B cell (primary cell): ENCODE data around the gene DBP. TPM values are rescaled to one million over a fixed set of nuclear protein-coding genes. Genes with fewer than 3 reads are reported as not detected.
A peak's percentile ranks its signal among the peaks of the same experiment; 100 is the strongest.

ENCODE experiments used
- ATAC-seq: fragments of 200-7000 bp; cut with Tn5 transposase; one replicate; pipeline ENCODE4 v1.10.0; 2021; ENCODE audit warnings: low read depth, mild to moderate bottlenecking, moderate number of reproducible peaks, moderate library complexity
- CTCF ChIA-PET: fragments of 350-600 bp; sonication (Branson Sonifier 250); formaldehyde crosslinking; loops from one replicate; lab custom pipeline; 2021; ENCODE audit warnings: antibody characterized with exemption, inconsistent platforms; lab: Charles Lee
- POLR2A ChIA-PET: fragments of 350-600 bp; sonication (Branson Sonifier 250); formaldehyde crosslinking; loops from one replicate; lab custom pipeline; 2021; ENCODE audit warnings: antibody characterized with exemption; lab: Charles Lee
- DNase-seq: peaks from one replicate; pipeline ENCODE4 v3.0.0; 2013
- H2AFZ ChIP-seq: 2 replicates; pipeline ENCODE4 v1.6.1; 2012; ENCODE audit warnings: mild to moderate bottlenecking, low read depth, low read length; ENCODE audit not compliant: insufficient read depth, poor library complexity, severe bottlenecking
- H3K27ac ChIP-seq, 2 donors: 1 replicate in 1 of 2; 2 replicates in 1 of 2; pipeline ENCODE4 v1.5.1; 2012 to 2013; ENCODE audit warnings: low read length in 2 of 2, mild to moderate bottlenecking in 2 of 2, moderate library complexity in 1 of 2
- H3K27me3 ChIP-seq, 4 experiments: fragments of 200-600 bp in 1 of 4; sonication (generic) in 1 of 4; replicated peaks in 1 of 4; 1 replicate in 2 of 4; 2 replicates in 2 of 4; pipeline versions ENCODE4 v1.6.1 to v1.7.0; 2013 to 2016; ENCODE audit warnings: low read length in 3 of 4, mild to moderate bottlenecking in 2 of 4, mixed read lengths in 1 of 4, moderate library complexity in 1 of 4; ENCODE audit not compliant: insufficient read depth in 4 of 4, control insufficient read depth in 3 of 4; ENCODE audit errors: control extremely low read depth in 1 of 4
- H3K36me3 ChIP-seq, 2 experiments: replicated peaks in 1 of 2; 1 replicate in 1 of 2; 2 replicates in 1 of 2; pipeline versions ENCODE4 v1.6.1 to v1.7.1; 2013; ENCODE audit warnings: low read length in 1 of 2; ENCODE audit not compliant: insufficient read depth in 2 of 2, control insufficient read depth in 1 of 2; ENCODE audit errors: control extremely low read depth in 1 of 2, extremely low read depth in 1 of 2
- H3K4me1 ChIP-seq, 2 donors: fragments of 200-600 bp in 1 of 2; sonication (generic) in 1 of 2; 1 replicate in 1 of 2; 2 replicates in 1 of 2; pipeline versions ENCODE4 v1.5.1 to v1.6.1; 2013 to 2017; ENCODE audit warnings: low read length in 2 of 2; ENCODE audit not compliant: control insufficient read depth in 2 of 2, insufficient read depth in 2 of 2
- H3K4me2 ChIP-seq: replicated peaks from 2 replicates; pipeline ENCODE3; 2012; ENCODE audit warnings: mild to moderate bottlenecking, low read depth, low read length; ENCODE audit not compliant: poor library complexity, severe bottlenecking
- H3K4me3 ChIP-seq, 5 experiments: fragments of 200-600 bp in 1 of 5; sonication (generic) in 1 of 5; 1 replicate in 3 of 5; 2 replicates in 2 of 5; pipeline versions ENCODE4 v1.5.1 to v1.7.0; 2011 to 2016; ENCODE audit warnings: low read length in 4 of 5, mild to moderate bottlenecking in 4 of 5, low read depth in 2 of 5, control low read depth in 1 of 5, moderate library complexity in 1 of 5; ENCODE audit not compliant: insufficient read depth in 1 of 5; ENCODE audit errors: control extremely low read depth in 1 of 5, extremely low read depth in 1 of 5
- H3K79me2 ChIP-seq: fragments of 200-600 bp; sonication (generic); one replicate; pipeline ENCODE4 v1.6.0; 2016; ENCODE audit warnings: low read length; ENCODE audit not compliant: control insufficient read depth, insufficient read depth
- H3K9ac ChIP-seq: fragments of 200-600 bp; sonication (generic); 2 replicates; pipeline ENCODE4 v1.6.1; 2017; ENCODE audit warnings: mild to moderate bottlenecking, low read length, moderate library complexity
- H3K9me3 ChIP-seq, 3 donors: one replicate each; pipeline versions ENCODE4 v1.6.1 to v1.7.1; 2013; ENCODE audit warnings: low read length in 2 of 3; ENCODE audit not compliant: control insufficient read depth in 2 of 3, insufficient read depth in 1 of 3; ENCODE audit errors: control extremely low read depth in 1 of 3
- H4K20me1 ChIP-seq: 2 replicates; pipeline ENCODE4 v1.6.0; 2012; ENCODE audit warnings: mild to moderate bottlenecking, low read length; ENCODE audit not compliant: insufficient read depth, control insufficient read depth, poor library complexity, severe bottlenecking
- H3K27ac Mint-ChIP-seq: one replicate; pipeline ENCODE4 v1.8.0; 2021; ENCODE audit warnings: mixed read lengths
- H3K27me3 Mint-ChIP-seq: one replicate; pipeline ENCODE4 v1.8.0; 2021; ENCODE audit warnings: mixed read lengths
- H3K4me1 Mint-ChIP-seq: one replicate; pipeline ENCODE4 v1.8.0; 2021; ENCODE audit warnings: mixed read lengths
- H3K4me3 Mint-ChIP-seq: one replicate; pipeline ENCODE4 v1.8.0; 2021; ENCODE audit warnings: mixed read lengths
- H3K9me3 Mint-ChIP-seq: one replicate; pipeline ENCODE4 v1.8.0; 2022; ENCODE audit warnings: mixed read lengths; ENCODE audit not compliant: insufficient read depth
- EZH2 ChIP-seq: IDR thresholded peaks from 2 replicates; pipeline ENCODE4 v1.6.1; 2012; ENCODE audit warnings: borderline replicate concordance, low read depth, mild to moderate bottlenecking, moderate library complexity, low read length; ENCODE audit not compliant: insufficient read depth, poor library complexity, severe bottlenecking
- WGBS: methylation state at CpG from one replicate; pipeline ENCODE4 v1.1.5; 2013; ENCODE audit warnings: missing lambda C conversion rate; ENCODE audit not compliant: insufficient coverage; 5-methylcytosine and 5-hydroxymethylcytosine counted together
- intact Hi-C: fragments of 100-400 bp; cut with micrococcal nuclease; formaldehyde crosslinking; loops from one replicate; pipeline ENCODE4 v1.10.0; 2022
- polyA plus RNA-seq: library from polyadenylated mRNA; depleted of rRNA; stranded (reverse); fragments of >200 nt; gene quantifications from 2 replicates; pipeline ENCODE4 v1.2.3, GENCODE V29; 2012
- total RNA-seq, 2 donors: library from RNA; stranded (reverse); fragments of 120-200 nt in 1 of 2; gene quantifications; 1 replicate in 1 of 2; 2 replicates in 1 of 2; pipeline versions ENCODE4 v1.2.3 to v1.2.4, GENCODE V29; 2013 to 2022
- TF ChIP-seq, protein P1 (sequence below): fragments of 200-600 bp; IDR thresholded peaks from one replicate; pipeline ENCODE4 v1.8.0; 2022; ENCODE audit warnings: antibody characterized with exemption, mild to moderate bottlenecking

The DBP gene
- total and polyA plus RNA-seq, 2 donors (not counting 1 experiment from before 2014, with no cell fraction given) = 23.5 to 33.0 TPM

DNA sequence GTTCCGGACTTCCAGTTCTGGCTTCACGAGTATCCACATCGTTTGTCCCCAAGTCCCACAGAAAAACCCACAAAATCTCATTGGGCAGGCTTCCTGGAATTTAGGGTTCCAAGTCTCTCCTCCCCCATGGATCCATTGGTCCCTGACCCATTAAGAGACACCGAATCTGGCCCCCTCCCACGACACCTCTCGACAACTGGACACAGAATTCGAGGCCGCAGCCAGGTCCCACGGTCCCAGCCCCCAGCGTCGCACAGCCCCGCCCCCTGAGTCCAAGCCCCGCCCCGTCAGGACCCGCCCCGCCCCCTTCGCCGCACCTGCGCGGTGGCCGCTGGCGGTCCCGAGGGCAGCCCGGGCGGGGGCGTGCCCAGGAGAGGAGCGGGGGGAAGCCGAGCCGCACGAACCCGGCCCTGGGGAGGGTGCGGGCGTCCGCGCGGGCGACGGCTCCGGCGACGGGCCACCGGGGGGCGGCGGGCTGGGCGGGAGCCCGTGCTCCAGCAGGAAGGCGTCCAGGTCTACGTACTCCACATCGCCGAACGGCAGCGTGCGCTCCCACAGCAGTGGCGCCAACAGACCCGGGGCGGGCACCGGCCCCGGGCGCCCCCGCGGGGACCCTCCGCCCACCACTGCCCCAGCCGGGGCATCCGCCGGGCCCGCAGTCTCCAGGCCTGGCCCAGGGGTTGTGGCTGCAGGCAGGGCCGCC lies 1.8 kb downstream of the DBP start:
- Histone ChIP-seq H3K4me2 (peak overlapping the region; percentile 99), H3K36me3 (peaks cover 0 to 34% of the 10 kb centered on the region in 2 experiments), H3K79me2 (peaks cover 38% of the 10 kb centered on the region), H3K4me3 (peak overlapping the region; percentile 74 to 98 (median 88)), H3K27ac (peak overlapping the region; percentile 68 to 82), H3K27me3 (no peaks in the 10 kb centered on the region), H3K9ac (peak overlapping the region; percentile 82), H2AFZ (peak overlapping the region; percentile 51), H3K9me3 (peaks cover 0 to 5% (median 0%) of the 10 kb centered on the region in 3 donors), H3K4me1 (peaks cover 40 to 44% of the 10 kb centered on the region in 2 donors), H4K20me1 (peaks cover 55% of the 10 kb centered on the region)
- intact Hi-C loops = loop anchor here (5.0 to 10.0 kb wide), 6 partner anchors 162 to 1363 kb away; partner anchors contain the start of genes C19orf73, EMP3, FLT3LG and INAFM1
- Mint-ChIP-seq H3K27me3 (no peaks in the 10 kb centered on the region), H3K4me3 (peak overlapping the region; percentile 96), H3K9me3 (peaks cover 4% of the 10 kb centered on the region), H3K27ac (peak overlapping the region; percentile 92), H3K4me1 (peaks cover 52% of the 10 kb centered on the region)
- CTCF ChIA-PET = interaction anchor here (1.9 to 2.7 kb wide), 2 partner anchors 10 to 18 kb away, joined by 5 to 12 read pairs; partner anchors contain the start of gene CA11
- under 1% methylated on average over 67 of the region's 67 CpGs for WGBS
- POLR2A ChIA-PET = interaction anchor here (0.6 to 3.4 kb wide), 4 partner anchors 11 to 16 kb away, joined by 3 to 23 read pairs (median 11); partner anchors contain the start of genes CA11, RPL18 and SPHK2
- DNase-seq = peak; percentile 83
- peak; percentile 22 for ATAC-seq
- TF ChIP-seq, protein P1, sequence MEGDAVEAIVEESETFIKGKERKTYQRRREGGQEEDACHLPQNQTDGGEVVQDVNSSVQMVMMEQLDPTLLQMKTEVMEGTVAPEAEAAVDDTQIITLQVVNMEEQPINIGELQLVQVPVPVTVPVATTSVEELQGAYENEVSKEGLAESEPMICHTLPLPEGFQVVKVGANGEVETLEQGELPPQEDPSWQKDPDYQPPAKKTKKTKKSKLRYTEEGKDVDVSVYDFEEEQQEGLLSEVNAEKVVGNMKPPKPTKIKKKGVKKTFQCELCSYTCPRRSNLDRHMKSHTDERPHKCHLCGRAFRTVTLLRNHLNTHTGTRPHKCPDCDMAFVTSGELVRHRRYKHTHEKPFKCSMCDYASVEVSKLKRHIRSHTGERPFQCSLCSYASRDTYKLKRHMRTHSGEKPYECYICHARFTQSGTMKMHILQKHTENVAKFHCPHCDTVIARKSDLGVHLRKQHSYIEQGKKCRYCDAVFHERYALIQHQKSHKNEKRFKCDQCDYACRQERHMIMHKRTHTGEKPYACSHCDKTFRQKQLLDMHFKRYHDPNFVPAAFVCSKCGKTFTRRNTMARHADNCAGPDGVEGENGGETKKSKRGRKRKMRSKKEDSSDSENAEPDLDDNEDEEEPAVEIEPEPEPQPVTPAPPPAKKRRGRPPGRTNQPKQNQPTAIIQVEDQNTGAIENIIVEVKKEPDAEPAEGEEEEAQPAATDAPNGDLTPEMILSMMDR = no peak
- TF ChIP-seq EZH2 = no peak
